AG10803 (cell line): ENCODE measurements around the gene NOXRED1.
A peak's percentile ranks its signal among the peaks of the same experiment; 100 is the strongest.

Source experiments
- DNase-seq: peaks from one replicate; pipeline ENCODE4 v3.0.0; 2010; ENCODE audit warnings: low read depth
- H3K4me3 ChIP-seq: 2 replicates; pipeline ENCODE4 v1.5.1; 2011; ENCODE audit warnings: mild to moderate bottlenecking, low read length, control low read depth
- TF ChIP-seq, protein P1 (sequence below): conservative IDR thresholded peaks from 2 replicates; pipeline ENCODE4 v1.5.1; 2011; ENCODE audit warnings: mild to moderate bottlenecking, low read length, control low read depth, inconsistent platforms

Gene NOXRED1, protein sequence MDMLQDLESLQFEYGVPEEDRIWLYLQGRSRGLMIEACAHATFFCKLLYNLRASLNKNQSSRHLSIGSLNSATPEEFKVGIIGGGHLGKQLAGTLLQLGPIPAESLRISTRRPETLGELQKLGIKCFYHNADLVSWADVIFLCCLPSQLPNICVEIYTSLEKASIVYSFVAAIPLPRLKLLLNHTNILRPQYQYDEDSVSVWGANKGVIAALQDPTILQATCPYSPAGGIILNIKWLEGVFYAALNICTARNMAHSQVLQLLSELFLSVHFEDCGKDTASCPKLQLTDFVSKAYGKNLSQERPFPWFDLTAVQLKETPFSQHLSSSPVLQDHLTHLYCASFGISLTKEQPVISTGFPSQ

DNA sequence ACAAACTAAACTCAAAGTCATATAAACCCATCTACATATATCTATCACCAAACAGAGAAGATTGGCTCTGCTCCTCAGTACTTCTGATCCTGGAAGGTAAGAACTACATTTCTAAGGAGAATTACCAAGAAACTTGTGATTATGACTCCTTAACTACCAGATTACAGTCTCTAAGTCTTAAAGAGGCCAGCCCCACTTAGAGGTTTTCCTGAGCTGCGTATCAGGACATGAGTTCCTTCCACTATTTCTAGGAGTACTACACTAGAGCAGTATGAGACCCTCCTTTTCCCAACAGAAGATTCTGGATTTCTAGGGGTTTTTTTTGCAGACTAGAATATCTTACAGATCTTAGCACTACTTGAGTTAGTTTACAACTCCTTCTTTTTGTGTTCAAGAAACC is at the start of gene NOXRED1:
Gene NOXRED1, minus strand, starts transcription at position 101 of the 400 bp plus-strand sequence. CDS start 634 bp downstream, outside the sequence.
- TF ChIP-seq, protein P1, sequence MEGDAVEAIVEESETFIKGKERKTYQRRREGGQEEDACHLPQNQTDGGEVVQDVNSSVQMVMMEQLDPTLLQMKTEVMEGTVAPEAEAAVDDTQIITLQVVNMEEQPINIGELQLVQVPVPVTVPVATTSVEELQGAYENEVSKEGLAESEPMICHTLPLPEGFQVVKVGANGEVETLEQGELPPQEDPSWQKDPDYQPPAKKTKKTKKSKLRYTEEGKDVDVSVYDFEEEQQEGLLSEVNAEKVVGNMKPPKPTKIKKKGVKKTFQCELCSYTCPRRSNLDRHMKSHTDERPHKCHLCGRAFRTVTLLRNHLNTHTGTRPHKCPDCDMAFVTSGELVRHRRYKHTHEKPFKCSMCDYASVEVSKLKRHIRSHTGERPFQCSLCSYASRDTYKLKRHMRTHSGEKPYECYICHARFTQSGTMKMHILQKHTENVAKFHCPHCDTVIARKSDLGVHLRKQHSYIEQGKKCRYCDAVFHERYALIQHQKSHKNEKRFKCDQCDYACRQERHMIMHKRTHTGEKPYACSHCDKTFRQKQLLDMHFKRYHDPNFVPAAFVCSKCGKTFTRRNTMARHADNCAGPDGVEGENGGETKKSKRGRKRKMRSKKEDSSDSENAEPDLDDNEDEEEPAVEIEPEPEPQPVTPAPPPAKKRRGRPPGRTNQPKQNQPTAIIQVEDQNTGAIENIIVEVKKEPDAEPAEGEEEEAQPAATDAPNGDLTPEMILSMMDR: no peak
- no peak within 1 kb of the TSS for H3K4me3 ChIP-seq
- no peak for DNase-seq

DNA sequence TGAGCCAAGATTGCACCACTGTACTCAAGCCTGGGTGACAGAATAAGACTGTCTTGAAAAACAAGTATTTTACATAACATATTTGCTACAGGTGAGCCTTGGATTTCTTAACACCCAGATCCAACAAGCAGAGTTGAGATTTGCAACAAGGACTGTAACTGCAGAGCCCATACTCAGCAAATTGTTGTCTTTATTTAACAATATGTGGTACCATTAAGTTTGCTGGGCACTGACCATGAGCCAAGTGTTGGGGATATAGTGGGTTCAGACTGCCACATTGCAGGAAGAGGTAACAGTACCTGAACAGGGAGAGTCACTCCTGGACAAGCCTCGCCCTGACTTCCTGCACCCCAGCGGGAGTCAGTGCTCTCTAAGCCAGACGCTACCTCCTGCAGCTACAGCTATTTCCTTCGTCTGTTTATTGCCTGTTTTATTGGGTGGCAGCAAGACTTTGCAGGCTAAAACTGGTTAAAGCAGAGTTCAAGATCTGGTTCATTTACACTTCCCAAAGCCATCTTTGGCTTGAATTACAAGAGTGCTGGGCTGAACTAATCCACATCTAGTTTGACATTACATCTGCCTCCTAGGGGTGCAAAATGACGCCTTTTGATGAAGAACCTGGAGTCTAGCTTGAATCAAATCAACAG is 47.0 kb upstream of the NOXRED1 start:
- H3K4me3 ChIP-seq: no peak overlapping the region
- TF ChIP-seq, protein P1: no peak
- no peak for DNase-seq

DNA sequence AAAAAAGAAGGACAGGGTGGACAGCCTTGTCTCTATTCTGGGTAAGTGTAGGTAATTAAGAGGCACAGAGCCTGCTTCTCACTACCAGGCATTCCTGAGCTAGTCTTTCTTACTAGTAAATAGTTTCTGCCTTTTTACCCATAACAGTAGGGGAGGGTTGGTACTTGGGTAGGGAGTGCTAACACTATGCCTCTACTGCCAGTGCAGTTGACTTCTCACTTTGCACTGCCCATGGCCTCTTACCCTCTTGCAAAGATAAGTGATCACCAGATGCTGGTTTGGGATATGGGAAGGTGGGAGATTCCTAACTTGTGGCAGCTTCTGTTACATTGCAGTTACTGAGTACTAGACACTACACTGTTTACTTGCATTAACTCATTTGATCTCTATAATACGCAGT is 46.2 kb upstream of the NOXRED1 start:
- TF ChIP-seq, protein P1: no peak
- no peak for DNase-seq
- H3K4me3 ChIP-seq: no peak overlapping the region

DNA sequence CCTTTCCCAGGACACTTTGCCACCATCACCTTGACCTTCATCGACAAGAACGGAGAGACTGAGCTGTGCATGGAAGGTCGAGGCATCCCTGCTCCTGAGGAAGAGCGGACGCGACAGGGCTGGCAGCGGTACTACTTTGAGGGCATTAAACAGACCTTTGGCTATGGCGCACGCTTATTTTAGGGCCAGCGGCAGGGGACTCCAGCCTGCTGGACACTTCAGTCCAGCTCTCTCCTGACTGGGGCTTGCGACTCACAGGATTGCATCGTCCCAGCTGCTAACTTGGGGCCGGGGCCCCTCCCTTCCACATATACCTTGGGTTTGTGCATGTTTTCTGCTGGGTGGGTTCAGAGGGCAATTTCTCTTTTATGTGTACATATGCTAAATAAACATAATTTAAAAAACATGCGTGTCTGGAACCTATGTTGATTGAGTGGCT is 45.8 kb upstream of the NOXRED1 start:
- H3K4me3 ChIP-seq: no peak overlapping the region
- TF ChIP-seq, protein P1: no peak
- DNase-seq: no peak

DNA sequence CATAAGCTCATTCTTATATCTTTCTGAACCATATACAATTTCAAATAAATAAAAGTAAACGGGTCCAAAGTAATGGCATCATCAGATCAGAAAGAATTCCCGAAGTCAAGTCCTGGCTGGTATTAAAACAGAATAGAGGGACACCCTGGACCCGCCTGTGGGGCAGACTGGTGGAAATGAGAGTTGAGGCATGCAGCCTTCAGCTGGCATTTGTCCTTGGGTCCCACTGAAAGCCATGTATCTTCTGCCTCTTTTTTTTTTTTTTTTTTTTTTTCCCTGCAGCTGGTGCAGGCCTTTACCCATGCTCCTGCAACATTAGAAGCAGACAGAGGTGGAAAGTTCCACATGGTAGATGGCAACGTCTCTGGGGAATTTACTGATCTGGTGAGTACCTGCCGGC is 44.5 kb upstream of the NOXRED1 start:
- no peak overlapping the region for H3K4me3 ChIP-seq
- TF ChIP-seq, protein P1: no peak
- DNase-seq: no peak

DNA sequence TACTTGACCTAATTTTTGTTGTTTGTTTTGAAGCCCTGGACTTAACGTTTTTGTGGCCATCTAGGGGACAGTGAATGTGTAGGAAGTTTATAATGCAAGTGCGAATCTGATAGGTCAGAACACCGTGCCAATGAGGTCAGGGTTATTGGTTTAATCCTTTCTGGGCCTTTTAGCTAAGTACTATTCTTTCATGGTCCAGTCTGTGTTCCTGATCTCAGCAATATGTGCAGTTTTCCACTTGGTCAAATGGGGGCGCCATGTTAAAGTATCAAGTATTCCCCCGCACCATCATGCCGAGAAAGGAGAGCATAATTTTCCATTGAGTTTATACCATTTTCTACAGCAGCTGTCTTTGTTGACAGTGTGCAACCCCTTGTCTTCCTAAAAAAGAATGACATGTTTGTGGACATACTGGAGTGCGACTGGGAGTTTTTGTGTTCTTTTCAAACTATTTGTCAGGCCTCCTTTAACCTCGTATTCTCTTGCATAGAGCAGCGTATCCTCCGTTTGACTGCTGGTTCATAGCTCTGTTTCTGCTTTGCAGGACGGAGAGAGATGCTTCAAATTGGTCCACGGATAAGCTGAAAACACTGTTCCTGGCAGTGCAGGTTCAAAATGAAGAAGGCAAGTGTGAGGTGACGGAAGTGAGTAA is 35.9 kb upstream of the NOXRED1 start:
- TF ChIP-seq, protein P1: peak; percentile 77
- DNase-seq: peak; percentile 72
- peak overlapping the region; percentile 90 for H3K4me3 ChIP-seq
